Keratinocyte (primary cell): ENCODE measurements around the gene RBM44.
"Not testable (repeated sequence)": the region's sequence is repeated elsewhere in the genome, so short reads cannot be mapped to it uniquely, and the experiment has no call there.

ENCODE experiments used
- EZH2 ChIP-seq: IDR thresholded peaks from one replicate; pipeline ENCODE4 v1.6.1; 2012; ENCODE audit warnings: inconsistent platforms, mild to moderate bottlenecking, low read length, moderate library complexity
- TF ChIP-seq, protein P1 (sequence below), 3 experiments: IDR thresholded peaks in 1 of 3; conservative IDR thresholded peaks in 1 of 3; optimal IDR thresholded peaks in 1 of 3; 2 replicates in 2 of 3; 3 replicates in 1 of 3; pipeline versions ENCODE3 to v1.5.1; 2011; ENCODE audit warnings: low read length in 3 of 3, mild to moderate bottlenecking in 3 of 3, moderate library complexity in 2 of 3, control low read depth in 1 of 3, inconsistent platforms in 1 of 3; ENCODE audit not compliant: insufficient read depth in 2 of 3; ENCODE audit errors: extremely low read depth in 1 of 3

DNA sequence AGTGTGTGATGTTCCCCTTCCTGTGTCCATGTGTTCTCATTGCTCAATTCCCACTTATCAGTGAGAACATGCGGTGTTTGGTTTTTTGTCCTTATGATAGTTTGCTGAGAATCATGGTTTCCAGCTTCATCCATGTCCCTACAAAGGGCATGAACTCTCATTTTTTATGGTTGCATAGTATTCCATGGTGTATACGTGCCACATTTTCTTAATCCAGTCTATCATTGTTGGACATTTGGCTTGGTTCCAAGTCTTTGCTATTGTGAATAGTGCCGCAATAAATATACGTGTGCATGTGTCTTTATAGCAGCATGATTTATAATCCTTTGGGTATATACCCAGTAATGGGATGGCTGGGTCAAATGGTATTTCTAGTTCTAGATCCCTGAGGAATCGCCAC, 14.9 kb upstream of the RBM44 start:
- TF ChIP-seq, protein P1, sequence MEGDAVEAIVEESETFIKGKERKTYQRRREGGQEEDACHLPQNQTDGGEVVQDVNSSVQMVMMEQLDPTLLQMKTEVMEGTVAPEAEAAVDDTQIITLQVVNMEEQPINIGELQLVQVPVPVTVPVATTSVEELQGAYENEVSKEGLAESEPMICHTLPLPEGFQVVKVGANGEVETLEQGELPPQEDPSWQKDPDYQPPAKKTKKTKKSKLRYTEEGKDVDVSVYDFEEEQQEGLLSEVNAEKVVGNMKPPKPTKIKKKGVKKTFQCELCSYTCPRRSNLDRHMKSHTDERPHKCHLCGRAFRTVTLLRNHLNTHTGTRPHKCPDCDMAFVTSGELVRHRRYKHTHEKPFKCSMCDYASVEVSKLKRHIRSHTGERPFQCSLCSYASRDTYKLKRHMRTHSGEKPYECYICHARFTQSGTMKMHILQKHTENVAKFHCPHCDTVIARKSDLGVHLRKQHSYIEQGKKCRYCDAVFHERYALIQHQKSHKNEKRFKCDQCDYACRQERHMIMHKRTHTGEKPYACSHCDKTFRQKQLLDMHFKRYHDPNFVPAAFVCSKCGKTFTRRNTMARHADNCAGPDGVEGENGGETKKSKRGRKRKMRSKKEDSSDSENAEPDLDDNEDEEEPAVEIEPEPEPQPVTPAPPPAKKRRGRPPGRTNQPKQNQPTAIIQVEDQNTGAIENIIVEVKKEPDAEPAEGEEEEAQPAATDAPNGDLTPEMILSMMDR (optimal IDR thresholded peaks at IDR 0.05 in 1 of 3, IDR thresholded peaks at IDR 0.05 in 1 of 3, conservative IDR thresholded peaks at IDR 0.05 in 1 of 3; ENCODE audit: extremely low read depth in 1 of 3, insufficient read depth in 2 of 3, low read length in 3 of 3), result not testable (repeated sequence)
- TF ChIP-seq EZH2, result not testable (repeated sequence)
